Measurements from ENCODE around the gene C6orf132. TPM values are rescaled to one million over a fixed set of nuclear protein-coding genes. Genes with fewer than 3 reads are reported as not detected.

The C6orf132 gene
- total and polyA plus RNA-seq, 12 donors: 0.09 to 4.7 (median 1.4) TPM

DNA sequence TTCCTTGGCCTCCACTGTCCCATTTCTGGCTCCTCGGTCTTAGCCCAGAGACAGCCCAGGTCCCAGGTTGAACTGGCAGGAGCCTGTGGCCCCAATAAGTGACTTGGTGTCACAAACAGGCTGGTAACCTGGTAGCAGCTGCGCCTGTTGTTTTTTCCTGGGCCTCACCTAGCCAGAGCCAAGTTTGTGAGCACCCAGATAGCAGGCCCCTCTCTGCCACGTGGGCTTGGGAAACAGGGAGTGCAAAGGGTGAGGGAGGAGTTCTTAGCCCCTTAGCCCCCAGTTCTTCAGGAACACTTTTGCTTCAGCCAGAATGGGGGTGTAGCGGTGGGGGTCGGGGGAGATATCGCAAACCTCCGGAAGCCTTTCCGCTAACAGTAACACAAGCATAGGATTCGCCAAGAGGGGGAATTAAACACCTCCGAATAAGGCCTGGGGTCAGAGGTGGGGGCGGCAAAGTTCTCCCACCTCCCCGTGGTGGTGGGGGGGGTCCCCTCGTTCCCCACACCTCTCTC lies 760 bp downstream of the C6orf132 start:
- Histone ChIP-seq H3K4me1 (replicated peaks in 1 of 2) (peaks cover 5 to 36% of the 10 kb centered on the region in 2 donors), H3K27ac (peak overlapping the region in 4 of 5 donors; percentile 43 to 81 (median 70)), H3K36me3 (replicated peaks in 1 of 2) (no peaks in the 10 kb centered on the region), H3K4me3 (peak overlapping the region in 2 of 4 donors; percentile 28 to 61), H3K27me3 (no peaks in the 10 kb centered on the region), H3K9me3 (replicated peaks in 1 of 3) (no peaks in the 10 kb centered on the region)
- intact Hi-C loops (cut with DNase I): no loop called here
- no peak for TF ChIP-seq POLR2A (IDR thresholded peaks at IDR 0.05)
- TF ChIP-seq, protein P1, sequence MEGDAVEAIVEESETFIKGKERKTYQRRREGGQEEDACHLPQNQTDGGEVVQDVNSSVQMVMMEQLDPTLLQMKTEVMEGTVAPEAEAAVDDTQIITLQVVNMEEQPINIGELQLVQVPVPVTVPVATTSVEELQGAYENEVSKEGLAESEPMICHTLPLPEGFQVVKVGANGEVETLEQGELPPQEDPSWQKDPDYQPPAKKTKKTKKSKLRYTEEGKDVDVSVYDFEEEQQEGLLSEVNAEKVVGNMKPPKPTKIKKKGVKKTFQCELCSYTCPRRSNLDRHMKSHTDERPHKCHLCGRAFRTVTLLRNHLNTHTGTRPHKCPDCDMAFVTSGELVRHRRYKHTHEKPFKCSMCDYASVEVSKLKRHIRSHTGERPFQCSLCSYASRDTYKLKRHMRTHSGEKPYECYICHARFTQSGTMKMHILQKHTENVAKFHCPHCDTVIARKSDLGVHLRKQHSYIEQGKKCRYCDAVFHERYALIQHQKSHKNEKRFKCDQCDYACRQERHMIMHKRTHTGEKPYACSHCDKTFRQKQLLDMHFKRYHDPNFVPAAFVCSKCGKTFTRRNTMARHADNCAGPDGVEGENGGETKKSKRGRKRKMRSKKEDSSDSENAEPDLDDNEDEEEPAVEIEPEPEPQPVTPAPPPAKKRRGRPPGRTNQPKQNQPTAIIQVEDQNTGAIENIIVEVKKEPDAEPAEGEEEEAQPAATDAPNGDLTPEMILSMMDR (IDR thresholded peaks at IDR 0.05): no peak
- WGBS, 4 donors: 8 to 61% (median 54%) methylated on average over 2 to 13 of the region's 13 CpGs
- DNase-seq: no peak

DNA sequence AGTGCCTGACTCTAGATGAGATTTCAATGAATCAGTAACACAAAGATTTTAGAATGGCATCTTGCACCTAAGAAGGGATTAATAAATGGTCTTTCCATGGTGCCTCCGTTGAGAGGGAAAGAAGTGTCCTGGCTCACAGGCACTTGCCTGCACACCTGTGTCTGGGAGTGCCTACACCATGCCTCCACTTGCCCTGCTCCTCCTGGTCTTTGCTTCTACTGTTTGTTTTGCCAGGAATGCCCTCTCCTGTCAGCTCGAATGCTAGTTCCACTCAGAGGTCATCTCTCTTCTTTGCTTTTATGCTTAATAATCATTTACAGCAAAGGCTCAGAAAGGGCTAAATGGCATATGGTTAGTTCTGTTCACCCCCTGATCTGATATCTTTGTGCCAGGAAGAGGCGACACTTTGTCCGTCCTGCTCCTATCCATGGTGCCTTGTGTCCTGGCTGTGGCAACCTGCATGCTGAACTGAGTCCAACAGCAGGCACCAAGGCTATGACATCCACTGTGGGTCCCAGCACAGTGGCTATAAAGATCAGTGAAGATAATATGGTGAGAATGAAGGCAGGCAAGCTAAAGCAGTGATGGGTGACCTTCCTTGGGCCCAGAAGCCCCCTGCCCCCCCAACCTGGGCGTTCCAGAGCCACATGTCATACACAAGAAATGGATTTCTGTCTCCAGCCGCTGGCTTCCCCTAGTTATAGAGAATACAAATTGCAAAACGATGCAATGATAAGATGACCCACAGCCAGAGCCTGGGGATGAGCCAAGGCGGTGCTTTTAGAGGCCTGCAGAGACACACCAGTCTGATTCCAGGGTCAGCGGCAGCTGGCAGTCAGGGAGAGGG lies 1.4 kb downstream of the C6orf132 start:
- WGBS, 4 donors: 34 to 54% (median 46%) methylated on average over 9 of the region's 9 CpGs
- Histone ChIP-seq H3K36me3 (replicated peaks in 1 of 2) (no peaks in the 10 kb centered on the region), H3K9me3 (replicated peaks in 1 of 3) (no peaks in the 10 kb centered on the region), H3K27me3 (no peaks in the 10 kb centered on the region), H3K4me3 (peak overlapping the region in 1 of 4 donors; percentile 3), H3K4me1 (replicated peaks in 1 of 2) (peaks cover 5 to 40% of the 10 kb centered on the region in 2 donors), H3K27ac (peak overlapping the region in 4 of 5 donors; percentile 43 to 81 (median 70))
- TF ChIP-seq, protein P1 (IDR thresholded peaks at IDR 0.05): no peak
- peak in 1 of 2 donors; percentile 48 for TF ChIP-seq POLR2A (IDR thresholded peaks at IDR 0.05)
- intact Hi-C loops (cut with DNase I): no loop called here
- DNase-seq: peak; percentile 52 to 92 (median 83)

DNA sequence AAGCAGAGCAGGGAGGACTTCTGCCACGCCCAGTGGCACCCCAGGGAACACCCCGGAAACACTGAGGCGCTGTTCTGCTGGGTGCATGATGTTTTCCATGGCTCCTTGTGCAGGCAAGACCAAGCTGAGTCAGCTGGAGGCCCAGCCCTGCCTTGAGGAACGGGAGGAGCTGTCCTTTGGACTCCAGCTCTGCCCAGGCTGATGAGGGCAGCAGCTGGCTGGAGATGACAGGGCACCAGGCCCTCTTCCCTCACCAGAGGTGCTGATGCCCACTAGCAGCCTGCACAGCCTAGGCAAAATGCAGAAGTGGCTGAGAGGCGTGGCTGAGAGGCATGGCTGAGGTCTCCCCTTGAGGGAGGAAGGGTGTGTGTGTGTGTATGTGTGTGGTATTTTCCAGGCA lies 2.4 kb downstream of the C6orf132 start:
- peak in 2 of 7 donors; percentile 14 to 38 for DNase-seq
- 76 to 93% (median 86%) methylated on average over 2 to 5 of the region's 5 CpGs for WGBS, 4 donors
- Histone ChIP-seq H3K4me3 (no peak overlapping the region), H3K9me3 (replicated peaks in 1 of 3) (no peaks in the 10 kb centered on the region), H3K27me3 (no peaks in the 10 kb centered on the region), H3K4me1 (replicated peaks in 1 of 2) (peaks cover 5 to 40% of the 10 kb centered on the region in 2 donors), H3K36me3 (replicated peaks in 1 of 2) (no peaks in the 10 kb centered on the region), H3K27ac (peak overlapping the region in 1 of 5 donors; percentile 81)
- intact Hi-C loops (cut with DNase I): no loop called here
- TF ChIP-seq, protein P1 (IDR thresholded peaks at IDR 0.05): no peak
- TF ChIP-seq POLR2A (IDR thresholded peaks at IDR 0.05): no peak

All from adrenal gland (tissue), 12 donors.